Trophoblast cell (in vitro differentiated cells and primary cell): ENCODE data around the gene CRK. TPM values are rescaled to one million over a fixed set of nuclear protein-coding genes. Genes with fewer than 3 reads are reported as not detected.

ENCODE experiments used
- DNase-seq, 2 donors: peaks; one replicate each; pipeline ENCODE4 v3.0.0-alpha.2; 2016
- H2AFZ ChIP-seq: 2 replicates; pipeline ENCODE4 v1.6.1; 2013; ENCODE audit warnings: low read length, moderate library complexity, mild to moderate bottlenecking; ENCODE audit not compliant: insufficient read depth, poor library complexity
- H2AK5ac ChIP-seq: 2 replicates; pipeline ENCODE4 v1.6.1; 2013; ENCODE audit warnings: mild to moderate bottlenecking, low read length
- H2BK120ac ChIP-seq: 2 replicates; pipeline ENCODE4 v1.6.1; 2013; ENCODE audit warnings: low read length, mild to moderate bottlenecking, moderate library complexity; ENCODE audit not compliant: insufficient read depth, poor library complexity
- H2BK12ac ChIP-seq: 2 replicates; pipeline ENCODE4 v1.6.1; 2013; ENCODE audit warnings: mild to moderate bottlenecking, low read length, moderate library complexity
- H2BK5ac ChIP-seq: 2 replicates; pipeline ENCODE4 v1.6.1; 2013; ENCODE audit warnings: low read length, low read depth, moderate library complexity, mild to moderate bottlenecking; ENCODE audit not compliant: poor library complexity
- H3K14ac ChIP-seq: 2 replicates; pipeline ENCODE4 v1.6.1; 2013; ENCODE audit warnings: mild to moderate bottlenecking, low read length
- H3K18ac ChIP-seq: 2 replicates; pipeline ENCODE4 v1.6.1; 2013; ENCODE audit warnings: mild to moderate bottlenecking, low read length
- H3K23ac ChIP-seq: 2 replicates; pipeline ENCODE4 v1.6.1; 2013; ENCODE audit warnings: low read length
- H3K27ac ChIP-seq: 2 replicates; pipeline ENCODE4 v1.5.1; 2013; ENCODE audit warnings: low read depth, mild to moderate bottlenecking, inconsistent platforms, low read length, moderate library complexity
- H3K27me3 ChIP-seq: 2 replicates; pipeline ENCODE4 v1.6.1; 2013; ENCODE audit warnings: inconsistent platforms, mild to moderate bottlenecking, low read length, moderate library complexity; ENCODE audit not compliant: insufficient read depth
- H3K36me3 ChIP-seq, 2 experiments: 1 replicate in 1 of 2; 2 replicates in 1 of 2; pipeline ENCODE4 v1.6.1; 2013; ENCODE audit warnings: low read length in 2 of 2, mild to moderate bottlenecking in 2 of 2, moderate library complexity in 1 of 2; ENCODE audit not compliant: insufficient read depth in 2 of 2, control insufficient read depth in 1 of 2
- H3K4ac ChIP-seq: 2 replicates; pipeline ENCODE4 v1.6.1; 2013; ENCODE audit warnings: low read depth, mild to moderate bottlenecking, low read length, moderate library complexity
- H3K4me1 ChIP-seq, 2 experiments: 1 replicate in 1 of 2; 2 replicates in 1 of 2; pipeline ENCODE4 v1.6.1; 2013; ENCODE audit warnings: low read length in 2 of 2, mild to moderate bottlenecking in 2 of 2, moderate library complexity in 1 of 2; ENCODE audit not compliant: insufficient read depth in 2 of 2, control insufficient read depth in 1 of 2
- H3K4me2 ChIP-seq: 2 replicates; pipeline ENCODE4 v1.6.1; 2013; ENCODE audit warnings: inconsistent platforms, mild to moderate bottlenecking, low read length, moderate library complexity
- H3K4me3 ChIP-seq: 2 replicates; pipeline ENCODE4 v1.5.1; 2013; ENCODE audit warnings: mild to moderate bottlenecking, low read depth, low read length, inconsistent platforms
- H3K79me1 ChIP-seq: one replicate; pipeline ENCODE4 v1.6.1; 2013; ENCODE audit warnings: low read length
- H3K79me2 ChIP-seq: 2 replicates; pipeline ENCODE4 v1.6.1; 2013; ENCODE audit warnings: low read length, mild to moderate bottlenecking; ENCODE audit not compliant: control insufficient read depth, insufficient read depth, poor library complexity
- H3K9ac ChIP-seq: 2 replicates; pipeline ENCODE4 v1.6.1; 2013; ENCODE audit warnings: mild to moderate bottlenecking, low read length
- H3K9me3 ChIP-seq: 2 replicates; pipeline ENCODE4 v1.6.1; 2013; ENCODE audit warnings: low read depth, mild to moderate bottlenecking, control low read depth, inconsistent platforms, low read length; ENCODE audit not compliant: insufficient read depth
- H4K12ac ChIP-seq: 2 replicates; pipeline ENCODE4 v1.6.1; 2013; ENCODE audit warnings: low read depth, mild to moderate bottlenecking, low read length, moderate library complexity
- H4K8ac ChIP-seq: 2 replicates; pipeline ENCODE4 v1.6.1; 2013; ENCODE audit warnings: low read depth, mild to moderate bottlenecking, low read length, moderate library complexity
- H4K91ac ChIP-seq: one replicate; pipeline ENCODE4 v1.6.1; 2013; ENCODE audit warnings: low read depth, mild to moderate bottlenecking, low read length, moderate library complexity
- WGBS: extraction: QIAGEN DNeasy Blood & Tissue Kit; methylation state at CpG from one replicate; pipeline ENCODE4 v1.1.7; 2013; ENCODE audit warnings: missing lambda C conversion rate; ENCODE audit not compliant: insufficient read length, insufficient coverage; ENCODE audit errors: extremely low coverage; 5-methylcytosine and 5-hydroxymethylcytosine counted together
- polyA plus RNA-seq: library from polyadenylated mRNA; stranded (reverse); fragments of 200-250 nt; gene quantifications from 2 replicates; pipeline ENCODE4 v1.2.3, GENCODE V29; 2013

The CRK gene
- 43.6 and 43.9 TPM in 2 replicates for polyA plus RNA-seq

GRCh38 chr17:1455797-1456599 is at the start of gene CRK:
Gene CRK (minus strand): TSS chr17:1456232. CDS start chr17:1456117, 115 bp downstream.
- Histone ChIP-seq H3K4me1 (peaks cover 9 to 10% of the 10 kb centered on the region in 2 experiments), H4K12ac (peak within 1 kb of the TSS; percentile 93), H2BK12ac (peak within 1 kb of the TSS; percentile 19), H3K79me1 (peaks cover 10% of the 10 kb centered on the region), H3K23ac (no peak within 1 kb of the TSS), H3K4ac (peak within 1 kb of the TSS; percentile 96), H2AK5ac (peak within 1 kb of the TSS; percentile 93), H3K18ac (peak within 1 kb of the TSS; percentile 92), H2AFZ (peak within 1 kb of the TSS; percentile 85), H3K14ac (peak within 1 kb of the TSS; percentile 96), H3K4me3 (peak within 1 kb of the TSS; percentile 98), H4K91ac (peak within 1 kb of the TSS; percentile 92), H3K79me2 (peaks cover 27% of the 10 kb centered on the region), H2BK120ac (peak within 1 kb of the TSS; percentile 75), H3K9me3 (peaks cover 2% of the 10 kb centered on the region), H2BK5ac (peak within 1 kb of the TSS; percentile 95), H4K8ac (peak within 1 kb of the TSS; percentile 93), H3K27ac (peak within 1 kb of the TSS; percentile 87), H3K9ac (peak within 1 kb of the TSS; percentile 89), H3K36me3 (peaks cover 4 to 5% of the 10 kb centered on the region in 2 experiments), H3K27me3 (no peaks in the 10 kb centered on the region), H3K4me2 (peak within 1 kb of the TSS; percentile 89)
- DNase-seq, result peak; percentile 97 to 99
- no CpG with 5 or more reads among the region's 93 CpGs for WGBS

DNA sequence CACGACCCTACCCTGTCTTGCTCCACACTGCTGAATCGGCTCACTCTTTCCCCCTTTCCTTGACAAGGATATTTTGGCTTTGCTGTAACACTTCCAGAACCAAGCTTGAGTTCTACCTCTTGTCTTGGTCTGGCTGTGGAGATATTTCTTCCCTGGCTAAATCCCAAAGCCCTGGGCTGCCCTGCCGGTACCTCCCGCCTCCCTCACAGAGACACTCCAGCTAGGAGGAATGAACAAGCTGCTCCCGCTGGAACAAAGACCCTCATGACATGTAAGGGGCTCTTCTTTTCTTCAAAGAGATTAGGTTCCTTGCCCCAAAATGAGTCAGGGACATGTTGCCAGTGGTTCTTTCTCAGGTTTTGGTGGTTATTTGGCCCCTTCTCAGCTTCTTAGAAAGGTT is 49.6 kb upstream of the CRK start:
- DNase-seq, result no peak
- Histone ChIP-seq H3K79me1 (no peaks in the 10 kb centered on the region), H4K12ac (no peak overlapping the region)

GRCh38 chr17:1504866-1505265 is 48.8 kb upstream of the CRK start:
- H3K27ac ChIP-seq, result no peak overlapping the region
- H3K79me2 ChIP-seq, result no peaks in the 10 kb centered on the region
- no peak overlapping the region for H3K4ac ChIP-seq
- no peak overlapping the region for H3K18ac ChIP-seq
- H2AFZ ChIP-seq, result no peak overlapping the region
- H4K12ac ChIP-seq, result no peak overlapping the region
- H2BK12ac ChIP-seq, result no peak overlapping the region
- H2BK5ac ChIP-seq, result no peak overlapping the region
- no peaks in the 10 kb centered on the region for H3K27me3 ChIP-seq
- H4K91ac ChIP-seq, result no peak overlapping the region
- no peak for DNase-seq
- WGBS, result no CpG with 5 or more reads among the region's 3 CpGs
- H4K8ac ChIP-seq, result no peak overlapping the region
- H3K4me2 ChIP-seq, result no peak overlapping the region
- H2BK120ac ChIP-seq, result no peak overlapping the region
- H3K4me1 ChIP-seq, result peaks cover 0 to 2% of the 10 kb centered on the region in 2 experiments
- no peak overlapping the region for H3K9ac ChIP-seq
- H3K79me1 ChIP-seq, result no peaks in the 10 kb centered on the region
- no peak overlapping the region for H3K23ac ChIP-seq
- H3K9me3 ChIP-seq, result no peaks in the 10 kb centered on the region
- H3K36me3 ChIP-seq, result peaks cover 14 to 16% of the 10 kb centered on the region in 2 experiments
- no peak overlapping the region for H2AK5ac ChIP-seq
- H3K4me3 ChIP-seq, result no peak overlapping the region
- H3K14ac ChIP-seq, result no peak overlapping the region

More for the DNA sequence above, 49.6 kb upstream of the CRK start:
- no peak overlapping the region for H3K18ac ChIP-seq
- H3K14ac ChIP-seq, result no peak overlapping the region
- no peak overlapping the region for H2BK5ac ChIP-seq
- H3K79me2 ChIP-seq, result no peaks in the 10 kb centered on the region
- no CpG with 5 or more reads among the region's 5 CpGs for WGBS
- H4K8ac ChIP-seq, result no peak overlapping the region
- H2BK120ac ChIP-seq, result no peak overlapping the region
- H3K27me3 ChIP-seq, result no peaks in the 10 kb centered on the region
- no peak overlapping the region for H2AK5ac ChIP-seq
- H3K4ac ChIP-seq, result no peak overlapping the region
- H3K27ac ChIP-seq, result no peak overlapping the region
- peaks cover 0 to 2% of the 10 kb centered on the region in 2 experiments for H3K4me1 ChIP-seq
- H3K4me3 ChIP-seq, result no peak overlapping the region
- H2BK12ac ChIP-seq, result no peak overlapping the region
- H4K91ac ChIP-seq, result no peak overlapping the region
- H3K9ac ChIP-seq, result no peak overlapping the region
- H3K36me3 ChIP-seq, result peaks cover 14 to 16% of the 10 kb centered on the region in 2 experiments
- H3K4me2 ChIP-seq, result no peak overlapping the region
- H3K23ac ChIP-seq, result no peak overlapping the region
- H3K9me3 ChIP-seq, result no peaks in the 10 kb centered on the region
- no peak overlapping the region for H2AFZ ChIP-seq

GRCh38 chr17:1503699-1504098 is 47.7 kb upstream of the CRK start:
- peaks cover 11 to 16% of the 10 kb centered on the region in 2 experiments for H3K36me3 ChIP-seq
- no peak overlapping the region for H2BK5ac ChIP-seq
- H3K23ac ChIP-seq, result no peak overlapping the region
- no peaks in the 10 kb centered on the region for H3K27me3 ChIP-seq
- H4K8ac ChIP-seq, result no peak overlapping the region
- H3K4me3 ChIP-seq, result no peak overlapping the region
- H2AFZ ChIP-seq, result no peak overlapping the region
- no CpG with 5 or more reads among the region's 10 CpGs for WGBS
- H4K91ac ChIP-seq, result no peak overlapping the region
- no peak overlapping the region for H2AK5ac ChIP-seq
- H3K9me3 ChIP-seq, result no peaks in the 10 kb centered on the region
- no peaks in the 10 kb centered on the region for H3K79me1 ChIP-seq
- H2BK12ac ChIP-seq, result no peak overlapping the region
- H3K14ac ChIP-seq, result no peak overlapping the region
- H4K12ac ChIP-seq, result no peak overlapping the region
- DNase-seq, result no peak
- H3K79me2 ChIP-seq, result no peaks in the 10 kb centered on the region
- H3K18ac ChIP-seq, result no peak overlapping the region
- no peak overlapping the region for H3K9ac ChIP-seq
- no peak overlapping the region for H2BK120ac ChIP-seq
- H3K4me2 ChIP-seq, result no peak overlapping the region
- H3K4me1 ChIP-seq, result no peaks in the 10 kb centered on the region
- no peak overlapping the region for H3K4ac ChIP-seq
- no peak overlapping the region for H3K27ac ChIP-seq
